GM19238 (cell line): Measurements from ENCODE around the gene EPB42.
"Not testable (repeated sequence)": the region's sequence is repeated elsewhere in the genome, so short reads cannot be mapped to it uniquely, and the experiment has no call there.

ENCODE experiments used
- DNase-seq: peaks from one replicate; pipeline ENCODE4 v3.0.0; 2011; ENCODE audit warnings: low spot score; ENCODE audit not compliant: insufficient read length

The EPB42 gene

GRCh38 chr15:43212299-43212698 is 8.5 kb downstream of the EPB42 start:
- DNase-seq, result no peak

GRCh38 chr15:43211224-43211735 is 9.5 kb downstream of the EPB42 start:
- no peak for DNase-seq

- DNase-seq, result no peak
Measured at GRCh38 chr15:43210807-43211206, 10.0 kb downstream of the EPB42 start.

GRCh38 chr15:43210172-43210745 is 10.6 kb downstream of the EPB42 start:
- no peak for DNase-seq

GRCh38 chr15:43209059-43209824 is 11.6 kb downstream of the EPB42 start:
- no peak for DNase-seq

- no peak for DNase-seq
Measured at GRCh38 chr15:43208052-43209002, 12.5 kb downstream of the EPB42 start.

- no peak for DNase-seq
Measured at GRCh38 chr15:43207024-43207423, 13.8 kb downstream of the EPB42 start.

GRCh38 chr15:43206054-43206453 is 14.8 kb downstream of the EPB42 start:
- no peak for DNase-seq

GRCh38 chr15:43204016-43204901 is 16.6 kb downstream of the EPB42 start:
- peak; percentile 46 for DNase-seq

- DNase-seq, result no peak
Measured at GRCh38 chr15:43199945-43200488, 20.8 kb downstream of the EPB42 start.

GRCh38 chr15:43198992-43199391 is 21.8 kb downstream of the EPB42 start:
- DNase-seq, result no peak

- DNase-seq, result not testable (repeated sequence)
Measured at GRCh38 chr15:43198556-43198955, 22.3 kb downstream of the EPB42 start.

- not testable (repeated sequence) for DNase-seq
Measured at GRCh38 chr15:43197773-43198172, 23.0 kb downstream of the EPB42 start.

- no peak for DNase-seq
Measured at GRCh38 chr15:43196760-43197548, 23.9 kb downstream of the EPB42 start.

- no peak for DNase-seq
Measured at GRCh38 chr15:43194795-43195194, 26.0 kb downstream of the EPB42 start.

- DNase-seq, result no peak
Measured at GRCh38 chr15:43193710-43194109, 27.1 kb downstream of the EPB42 start.

- DNase-seq, result no peak
Measured at GRCh38 chr15:43190178-43190577, 30.6 kb downstream of the EPB42 start.

GRCh38 chr15:43189296-43189695 is 31.5 kb downstream of the EPB42 start:
- no peak for DNase-seq

- DNase-seq, result no peak
Measured at GRCh38 chr15:43187544-43188155, 33.2 kb downstream of the EPB42 start.
